HepG2 (cell line): ENCODE results near the gene ATG9A. TPM values are rescaled to one million over a fixed set of nuclear protein-coding genes. Genes with fewer than 3 reads are reported as not detected.

Source experiments
- CERS6 ChIP-seq: sonication (generic); formaldehyde crosslinking; IDR thresholded peaks from 2 replicates; pipeline ENCODE4 v1.5.0; 2020; ENCODE audit warnings: missing genetic modification reagents
- CHD2 ChIP-seq: IDR thresholded peaks from 2 replicates; pipeline ENCODE4 v1.6.1; 2011; ENCODE audit warnings: low read depth, low read length, improper control_type of control experiment
- CREB3 ChIP-seq: sonication (generic); formaldehyde crosslinking; IDR thresholded peaks from 2 replicates; pipeline ENCODE4 v1.5.0; 2020; ENCODE audit warnings: missing genetic modification reagents
- FOXO4 ChIP-seq: sonication (generic); formaldehyde crosslinking; conservative IDR thresholded peaks from 2 replicates; pipeline ENCODE4 v1.8.1; 2023; ENCODE audit warnings: missing genetic modification reagents
- MBNL3 ChIP-seq: fragments of 250-450 bp; sonication (Bioruptor Pico); conservative IDR thresholded peaks from 2 replicates; pipeline ENCODE4 v1.8.0; 2022; ENCODE audit warnings: mild to moderate bottlenecking, inconsistent platforms
- NCOA2 ChIP-seq: sonication (generic); formaldehyde crosslinking; IDR thresholded peaks from 2 replicates; pipeline ENCODE4 v1.8.0; 2022; ENCODE audit warnings: inconsistent platforms
- REPIN1 ChIP-seq: sonication (generic); formaldehyde crosslinking; IDR thresholded peaks from 2 replicates; pipeline ENCODE4 v1.8.0; 2022; ENCODE audit warnings: missing genetic modification reagents, low read depth, mild to moderate bottlenecking, borderline replicate concordance
- SMAD3 ChIP-seq: sonication (generic); formaldehyde crosslinking; IDR thresholded peaks from 2 replicates; pipeline ENCODE4 v1.4.0; 2020; ENCODE audit warnings: missing genetic modification reagents
- ZHX2 ChIP-seq, 2 experiments: sonication (generic) in 1 of 2; formaldehyde crosslinking in 1 of 2; IDR thresholded peaks; 2 replicates each; pipeline versions ENCODE4 v1.6.1 to v1.9.0; 2014 to 2022; ENCODE audit warnings: antibody characterized with exemption in 1 of 2, borderline replicate concordance in 1 of 2, inconsistent platforms in 1 of 2, low read depth in 1 of 2, missing genetic modification reagents in 1 of 2
- ZMYM2 ChIP-seq: sonication (generic); formaldehyde crosslinking; IDR thresholded peaks from 2 replicates; pipeline ENCODE4 v1.8.0; 2022; ENCODE audit warnings: mild to moderate bottlenecking, missing genetic modification reagents
- ZNF317 ChIP-seq: sonication (generic); formaldehyde crosslinking; IDR thresholded peaks from 2 replicates; pipeline ENCODE4 v1.5.0; 2020; ENCODE audit warnings: mild to moderate bottlenecking, missing genetic modification reagents
- ZNF589 ChIP-seq: sonication (generic); formaldehyde crosslinking; conservative IDR thresholded peaks from 2 replicates; pipeline ENCODE4 v1.8.0; 2022; ENCODE audit warnings: mild to moderate bottlenecking, moderate library complexity, missing genetic modification reagents
- ZNF672 ChIP-seq: sonication (generic); formaldehyde crosslinking; IDR thresholded peaks from 2 replicates; pipeline ENCODE4 v1.8.1; 2022; ENCODE audit warnings: missing genetic modification reagents
- ZNF710 ChIP-seq: sonication (generic); formaldehyde crosslinking; IDR thresholded peaks from 2 replicates; pipeline ENCODE4 v1.5.0; 2020; ENCODE audit warnings: mild to moderate bottlenecking, missing genetic modification reagents, borderline replicate concordance
- ZNF878 ChIP-seq: sonication (generic); formaldehyde crosslinking; IDR thresholded peaks from 2 replicates; pipeline ENCODE4 v1.8.1; 2023; ENCODE audit warnings: mild to moderate bottlenecking, missing genetic modification reagents, moderate library complexity
- ZSCAN9 ChIP-seq: IDR thresholded peaks from 2 replicates; pipeline ENCODE4 v1.6.1; 2016; ENCODE audit warnings: borderline replicate concordance
- polyA plus RNA-seq, 8 experiments: library from polyadenylated mRNA; depleted of rRNA in 3 of 8; stranded (reverse) in 7 of 8; unstranded in 1 of 8; fragments of >200 nt; fragmentation: Illumina TruSeq in 4 of 8; extraction: Trizol in 4 of 8; gene quantifications; 2 replicates each; pipeline versions ENCODE4 v1.2.1 to v1.2.3, GENCODE V29; 2011 to 2016; ENCODE audit warnings: low read depth in 4 of 8, missing spikeins in 1 of 8, mixed read lengths in 1 of 8; ENCODE audit not compliant: insufficient read depth in 1 of 8
- total RNA-seq, 5 experiments: library from RNA; depleted of rRNA; stranded (reverse); fragments of >200 nt; fragmentation: Illumina TruSeq; extraction: Trizol; gene quantifications; 2 replicates each; pipeline ENCODE4 v1.2.3, GENCODE V29; 2016; ENCODE audit warnings: low read depth in 1 of 5

ATG9A gene
- total and polyA plus RNA-seq, 2 of the 13 experiments (the other 11 are each of a cell fraction or from before 2014, with no cell fraction given) = 35.0 to 131 TPM

GRCh38 chr2:219253753-219254589, 24.5 kb upstream of the ATG9A start, which contains the start of gene TUBA4A (continued):
- TF ChIP-seq ZHX2 (IDR thresholded peaks at IDR 0.05; ENCODE audit: low read depth) (0 out of 2 replicates have a peak, but pooled peaks have one; percentile 3), ZHX2 (CRISPR knock-in tag; IDR thresholded peaks at IDR 0.05; ENCODE audit: borderline replicate concordance) (no peak), CHD2 (0 out of 2 replicates have a peak, but pooled peaks have one; percentile 23), CERS6 (CRISPR knock-in tag) (0 out of 2 replicates have a peak, but pooled peaks have one; percentile 16), NCOA2 (CRISPR knock-in tag) (peak; percentile 5; the same call in 1 of the 2 replicates), ZNF710 (CRISPR knock-in tag) (peak; percentile 32; the same call in 1 of the 2 replicates), ZMYM2 (CRISPR knock-in tag) (0 out of 2 replicates have a peak, but pooled peaks have one; percentile 46), CREB3 (CRISPR knock-in tag) (no peak), ZSCAN9 (CRISPR knock-in tag) (no peak), ZNF317 (CRISPR knock-in tag) (peak; percentile 57; the same call in 1 of the 2 replicates), FOXO4 (CRISPR knock-in tag) (no peak), ZNF672 (no peak), ZNF878 (CRISPR knock-in tag) (no peak), MBNL3 (CRISPR knock-in tag) (no peak), SMAD3 (CRISPR knock-in tag) (peak; percentile 38; the same call in 1 of the 2 replicates), ZNF589 (CRISPR knock-in tag) (peak; percentile 35; the same call in 1 of the 2 replicates), REPIN1 (CRISPR knock-in tag) (no peak)
